Endothelial cell of umbilical vein (primary cell): ENCODE measurements around the gene TSPEAR. TPM values are rescaled to one million over a fixed set of nuclear protein-coding genes. Genes with fewer than 3 reads are reported as not detected.

Source experiments
- BruUV-seq: library from RNA; stranded (reverse); fragments of 400-500 nt; replicated peaks from 2 replicates; lab custom pipeline; 2021; lab: Mats Ljungman, UMichigan
- CTCF ChIA-PET: fragments of 300-600, 350-600 bp; sonication (Branson Sonifier 250); formaldehyde crosslinking; loops from one replicate; lab custom pipeline; 2021; ENCODE audit warnings: antibody characterized with exemption, inconsistent platforms; lab: Charles Lee
- POLR2A ChIA-PET: fragments of 300-600, 350-600 bp; sonication (Branson Sonifier 250); formaldehyde crosslinking; loops from one replicate; lab custom pipeline; 2021; ENCODE audit warnings: antibody characterized with exemption, inconsistent platforms; lab: Charles Lee
- DNase-seq: peaks from one replicate; pipeline ENCODE4 v3.0.0-alpha.2; 2011; ENCODE audit warnings: low read depth, low spot score
- FAIRE-seq: peaks from 2 replicates; lab custom pipeline; 2011; peaks lifted over from hg19 to GRCh38; lab: Jason Lieb, UNC
- H2AFZ ChIP-seq: 2 replicates; pipeline ENCODE4 v1.6.0; 2012; ENCODE audit warnings: low read depth, low read length, control low read depth, inconsistent platforms
- H3K27ac ChIP-seq: 2 replicates; pipeline ENCODE4 v1.5.1; 2011; ENCODE audit warnings: low read depth, mild to moderate bottlenecking, control low read depth, low read length, moderate library complexity; ENCODE audit not compliant: insufficient read depth
- H3K27me3 ChIP-seq, 2 experiments: 2 replicates each; pipeline versions ENCODE4 v1.6.0 to v1.6.1; 2011; ENCODE audit warnings: low read length in 2 of 2, mixed read lengths in 1 of 2; ENCODE audit not compliant: control insufficient read depth in 2 of 2, insufficient read depth in 2 of 2
- H3K36me3 ChIP-seq, 2 experiments: 2 replicates in 1 of 2; 3 replicates in 1 of 2; pipeline ENCODE4 v1.5.1; 2011; ENCODE audit warnings: low read length in 2 of 2, mild to moderate bottlenecking in 1 of 2, moderate library complexity in 1 of 2; ENCODE audit not compliant: control insufficient read depth in 2 of 2, insufficient read depth in 2 of 2; ENCODE audit errors: extremely low read depth in 1 of 2
- H3K4me1 ChIP-seq: 3 replicates; pipeline ENCODE4 v1.5.1; 2011; ENCODE audit warnings: mild to moderate bottlenecking, low read length; ENCODE audit not compliant: control insufficient read depth, insufficient read depth; ENCODE audit errors: extremely low read depth
- H3K4me2 ChIP-seq: 2 replicates; pipeline ENCODE4 v1.6.1; 2011; ENCODE audit warnings: low read length, control low read depth, mixed read lengths; ENCODE audit not compliant: insufficient read depth
- H3K4me3 ChIP-seq, 3 experiments: fragments of 200-600 bp in 1 of 3; sonication (generic), shearing (Covaris generic) in 1 of 3; replicated peaks in 1 of 3; 2 replicates each; pipeline ENCODE4 v1.5.1; 2011 to 2016; ENCODE audit warnings: control low read depth in 3 of 3, low read length in 3 of 3, mild to moderate bottlenecking in 2 of 3, inconsistent platforms in 1 of 3, low read depth in 1 of 3, moderate library complexity in 1 of 3; ENCODE audit not compliant: insufficient read depth in 1 of 3
- H3K79me2 ChIP-seq: 2 replicates; pipeline ENCODE4 v1.6.0; 2012; ENCODE audit warnings: low read length, inconsistent platforms; ENCODE audit not compliant: control insufficient read depth, insufficient read depth
- H3K9ac ChIP-seq: replicated peaks from 2 replicates; pipeline ENCODE3; 2011; ENCODE audit warnings: low read length, control low read depth; ENCODE audit not compliant: insufficient read depth; ENCODE audit errors: extremely low read depth
- H3K9me1 ChIP-seq: replicated peaks from 3 replicates; pipeline ENCODE4 v1.6.0; 2011; ENCODE audit warnings: mild to moderate bottlenecking, low read length; ENCODE audit not compliant: control insufficient read depth, insufficient read depth; ENCODE audit errors: extremely low read depth
- H3K9me3 ChIP-seq: replicated peaks from 2 replicates; pipeline ENCODE4 v1.5.1; 2012; ENCODE audit warnings: low read length, inconsistent platforms; ENCODE audit not compliant: control insufficient read depth, insufficient read depth
- H4K20me1 ChIP-seq: replicated peaks from 2 replicates; pipeline ENCODE3; 2011; ENCODE audit warnings: mild to moderate bottlenecking, low read length; ENCODE audit not compliant: control insufficient read depth, insufficient read depth; ENCODE audit errors: extremely low read depth
- EZH2 ChIP-seq: IDR thresholded peaks from 2 replicates; pipeline ENCODE4 v1.6.1; 2012; ENCODE audit warnings: borderline replicate concordance, low read depth, mild to moderate bottlenecking, moderate library complexity, low read length, inconsistent platforms; ENCODE audit not compliant: severe bottlenecking
- FOS ChIP-seq: IDR thresholded peaks from 2 replicates; pipeline ENCODE4 v1.6.1; 2011; ENCODE audit warnings: mild to moderate bottlenecking, low read length, moderate library complexity, borderline replicate concordance; ENCODE audit not compliant: insufficient read depth
- MYC ChIP-seq: IDR thresholded peaks from one replicate; pipeline ENCODE4 v1.6.1; 2011; ENCODE audit warnings: mild to moderate bottlenecking, low read depth, low read length
- POLR2AphosphoS5 ChIP-seq: IDR thresholded peaks from 2 replicates; pipeline ENCODE4 v1.6.1; 2012; ENCODE audit warnings: low read depth, mild to moderate bottlenecking, control low read depth, low read length, moderate library complexity; ENCODE audit not compliant: insufficient read depth
- dilution Hi-C: fragments of 300-500 bp; cut with MboI; formaldehyde crosslinking; loops from one replicate; pipeline ENCODE4 v1.15.0; 2019; ENCODE audit warnings: low sequenced_read_pairs; ENCODE audit not compliant: extremely low pct_ligation_motif_present
- intact Hi-C: fragments of 100-400 bp; cut with micrococcal nuclease; formaldehyde crosslinking; loops from one replicate; pipeline ENCODE4 v1.10.0; 2022
- polyA plus RNA-seq, 4 experiments: library from polyadenylated mRNA; depleted of rRNA in 3 of 4; stranded (reverse) in 3 of 4; unstranded in 1 of 4; fragments of >200 nt; gene quantifications; 2 replicates each; pipeline versions ENCODE4 v1.2.1 to v1.2.3, GENCODE V29; 2011 to 2012; ENCODE audit warnings: missing spikeins in 1 of 4
- total RNA-seq: library from RNA; stranded (reverse); gene quantifications from 2 replicates; pipeline ENCODE4 v1.2.3, GENCODE V29; 2021
- TF ChIP-seq, protein P1 (sequence below), 2 donors: IDR thresholded peaks; 1 replicate in 1 of 2; 2 replicates in 1 of 2; pipeline ENCODE4 v1.5.1; 2011; ENCODE audit warnings: low read length in 2 of 2, mild to moderate bottlenecking in 2 of 2, moderate library complexity in 2 of 2, control low read depth in 1 of 2, inconsistent platforms in 1 of 2, low read depth in 1 of 2; ENCODE audit not compliant: insufficient read depth in 1 of 2; ENCODE audit errors: extremely low read depth in 1 of 2
- TF ChIP-seq, protein P2 (sequence below): IDR thresholded peaks from 2 replicates; pipeline ENCODE4 v1.6.1; 2011; ENCODE audit not compliant: insufficient read depth, insufficient read length

TSPEAR gene
- total and polyA plus RNA-seq, 2 donors (not counting 3 experiments of a cell fraction or from before 2014, with no cell fraction given): 0.01 TPM; not detected in 1

- POLR2A ChIA-PET: no interaction called here
- FAIRE-seq: no peak
- H3K9me1 ChIP-seq: no peaks in the 10 kb centered on the region
These were observed 33.5 kb downstream of the TSPEAR start for GRCh38 chr21:44677881-44678280.

More at GRCh38 chr21:44677881-44678280, 33.5 kb downstream of the TSPEAR start:
- H3K4me2 ChIP-seq: no peak overlapping the region
- no peaks in the 10 kb centered on the region for H3K36me3 ChIP-seq
- CTCF ChIA-PET: interaction anchor here (0.8 to 1.4 kb wide), 2 partner anchors 14 to 116 kb away, joined by 3 to 4 read pairs; no protein-coding TSS in a partner anchor
- H2AFZ ChIP-seq: no peak overlapping the region
- TF ChIP-seq POLR2AphosphoS5 (no peak), EZH2 (no peak), MYC (no peak), FOS (no peak)
- TF ChIP-seq, protein P1, sequence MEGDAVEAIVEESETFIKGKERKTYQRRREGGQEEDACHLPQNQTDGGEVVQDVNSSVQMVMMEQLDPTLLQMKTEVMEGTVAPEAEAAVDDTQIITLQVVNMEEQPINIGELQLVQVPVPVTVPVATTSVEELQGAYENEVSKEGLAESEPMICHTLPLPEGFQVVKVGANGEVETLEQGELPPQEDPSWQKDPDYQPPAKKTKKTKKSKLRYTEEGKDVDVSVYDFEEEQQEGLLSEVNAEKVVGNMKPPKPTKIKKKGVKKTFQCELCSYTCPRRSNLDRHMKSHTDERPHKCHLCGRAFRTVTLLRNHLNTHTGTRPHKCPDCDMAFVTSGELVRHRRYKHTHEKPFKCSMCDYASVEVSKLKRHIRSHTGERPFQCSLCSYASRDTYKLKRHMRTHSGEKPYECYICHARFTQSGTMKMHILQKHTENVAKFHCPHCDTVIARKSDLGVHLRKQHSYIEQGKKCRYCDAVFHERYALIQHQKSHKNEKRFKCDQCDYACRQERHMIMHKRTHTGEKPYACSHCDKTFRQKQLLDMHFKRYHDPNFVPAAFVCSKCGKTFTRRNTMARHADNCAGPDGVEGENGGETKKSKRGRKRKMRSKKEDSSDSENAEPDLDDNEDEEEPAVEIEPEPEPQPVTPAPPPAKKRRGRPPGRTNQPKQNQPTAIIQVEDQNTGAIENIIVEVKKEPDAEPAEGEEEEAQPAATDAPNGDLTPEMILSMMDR (IDR thresholded peaks at IDR 0.05; ENCODE audit: extremely low read depth in 1 of 2, insufficient read depth in 1 of 2, low read depth in 1 of 2, low read length in 2 of 2): no peak
- TF ChIP-seq, protein P2, sequence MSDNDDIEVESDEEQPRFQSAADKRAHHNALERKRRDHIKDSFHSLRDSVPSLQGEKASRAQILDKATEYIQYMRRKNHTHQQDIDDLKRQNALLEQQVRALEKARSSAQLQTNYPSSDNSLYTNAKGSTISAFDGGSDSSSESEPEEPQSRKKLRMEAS: no peak
- peaks cover 2 to 5% of the 10 kb centered on the region in 2 experiments for H3K27me3 ChIP-seq
- H3K9me3 ChIP-seq: no peaks in the 10 kb centered on the region
- dilution Hi-C loops: no loop called here
- H3K4me3 ChIP-seq: no peak overlapping the region
- no peak overlapping the region for H3K9ac ChIP-seq
- H3K79me2 ChIP-seq: no peaks in the 10 kb centered on the region
- intact Hi-C loops: no loop called here
- BruUV-seq: no TSS peak
- H3K4me1 ChIP-seq: no peaks in the 10 kb centered on the region
- H4K20me1 ChIP-seq: no peaks in the 10 kb centered on the region
- no peak for DNase-seq
- no peak overlapping the region for H3K27ac ChIP-seq
